ENCODE data around the gene FAM53B. TPM values are rescaled to one million over a fixed set of nuclear protein-coding genes. Genes with fewer than 3 reads are reported as not detected.
A peak's percentile ranks its signal among the peaks of the same experiment; 100 is the strongest.

FAM53B gene
- total RNA-seq, 1 experiment from 2014 or later: 18.3 TPM

DNA sequence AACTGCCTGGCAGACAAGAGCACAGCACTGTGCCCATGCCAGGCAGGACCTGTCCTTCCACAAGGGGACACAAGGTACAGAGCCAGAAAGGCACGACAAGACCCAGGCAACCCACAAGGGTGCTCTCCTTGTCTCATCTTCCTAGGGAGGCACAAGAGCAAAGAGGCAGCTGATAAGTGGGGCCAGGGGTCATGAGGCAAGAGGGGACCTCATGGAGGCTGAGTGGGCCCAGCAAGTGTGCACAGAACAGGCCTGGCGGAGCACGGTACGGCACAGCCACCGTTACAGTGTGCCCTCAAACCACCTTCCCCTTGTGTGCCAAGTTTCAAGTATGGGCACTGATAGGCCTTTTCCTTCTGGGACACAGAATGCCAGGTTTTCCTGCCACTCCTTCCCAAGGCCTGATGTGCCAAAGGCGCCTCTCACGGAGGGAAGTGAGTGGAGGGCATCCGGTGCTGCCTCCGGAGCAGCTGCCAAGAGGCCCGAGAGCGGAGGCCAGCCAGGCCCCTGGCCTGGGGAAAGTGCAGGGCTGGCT, 75.6 kb downstream of the FAM53B start:
- Histone ChIP-seq H3K27me3 (replicated peaks; ENCODE audit: insufficient read depth, low read depth, low read length, poor library complexity) (no peaks in the 10 kb centered on the region), H3K4me1 (ENCODE audit: insufficient read depth, low read length, poor library complexity, severe bottlenecking) (peaks cover 28% of the 10 kb centered on the region), H3K4me3 (ENCODE audit: low read depth, low read length, poor library complexity, severe bottlenecking) (no peak overlapping the region), H3K27ac (ENCODE audit: low read depth, low read length, poor library complexity, severe bottlenecking) (peak overlapping the region; percentile 59), H3K36me3 (ENCODE audit: insufficient read depth, low read length, poor library complexity, severe bottlenecking) (no peaks in the 10 kb centered on the region), H3K9me3 (ENCODE audit: low read depth, low read length, poor library complexity, severe bottlenecking) (no peaks in the 10 kb centered on the region)
- TF ChIP-seq EZH2 (IDR thresholded peaks at IDR 0.05; ENCODE audit: borderline replicate concordance, low read depth, low read length, poor library complexity, severe bottlenecking): no peak
- TF ChIP-seq, protein P1, sequence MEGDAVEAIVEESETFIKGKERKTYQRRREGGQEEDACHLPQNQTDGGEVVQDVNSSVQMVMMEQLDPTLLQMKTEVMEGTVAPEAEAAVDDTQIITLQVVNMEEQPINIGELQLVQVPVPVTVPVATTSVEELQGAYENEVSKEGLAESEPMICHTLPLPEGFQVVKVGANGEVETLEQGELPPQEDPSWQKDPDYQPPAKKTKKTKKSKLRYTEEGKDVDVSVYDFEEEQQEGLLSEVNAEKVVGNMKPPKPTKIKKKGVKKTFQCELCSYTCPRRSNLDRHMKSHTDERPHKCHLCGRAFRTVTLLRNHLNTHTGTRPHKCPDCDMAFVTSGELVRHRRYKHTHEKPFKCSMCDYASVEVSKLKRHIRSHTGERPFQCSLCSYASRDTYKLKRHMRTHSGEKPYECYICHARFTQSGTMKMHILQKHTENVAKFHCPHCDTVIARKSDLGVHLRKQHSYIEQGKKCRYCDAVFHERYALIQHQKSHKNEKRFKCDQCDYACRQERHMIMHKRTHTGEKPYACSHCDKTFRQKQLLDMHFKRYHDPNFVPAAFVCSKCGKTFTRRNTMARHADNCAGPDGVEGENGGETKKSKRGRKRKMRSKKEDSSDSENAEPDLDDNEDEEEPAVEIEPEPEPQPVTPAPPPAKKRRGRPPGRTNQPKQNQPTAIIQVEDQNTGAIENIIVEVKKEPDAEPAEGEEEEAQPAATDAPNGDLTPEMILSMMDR (conservative IDR thresholded peaks at IDR 0.05; ENCODE audit: low read depth, low read length): no peak
- ChIA-PET CTCF (no interaction called here), POLR2A (ENCODE audit: low non-redundant PET) (no interaction called here)
- DNase-seq (ENCODE audit: low spot score): no peak
- intact Hi-C loops (cut with micrococcal nuclease; ENCODE audit: unreplicated experiment): no loop called here
- no TSS peak for BruUV-seq (replicated peaks)

DNA sequence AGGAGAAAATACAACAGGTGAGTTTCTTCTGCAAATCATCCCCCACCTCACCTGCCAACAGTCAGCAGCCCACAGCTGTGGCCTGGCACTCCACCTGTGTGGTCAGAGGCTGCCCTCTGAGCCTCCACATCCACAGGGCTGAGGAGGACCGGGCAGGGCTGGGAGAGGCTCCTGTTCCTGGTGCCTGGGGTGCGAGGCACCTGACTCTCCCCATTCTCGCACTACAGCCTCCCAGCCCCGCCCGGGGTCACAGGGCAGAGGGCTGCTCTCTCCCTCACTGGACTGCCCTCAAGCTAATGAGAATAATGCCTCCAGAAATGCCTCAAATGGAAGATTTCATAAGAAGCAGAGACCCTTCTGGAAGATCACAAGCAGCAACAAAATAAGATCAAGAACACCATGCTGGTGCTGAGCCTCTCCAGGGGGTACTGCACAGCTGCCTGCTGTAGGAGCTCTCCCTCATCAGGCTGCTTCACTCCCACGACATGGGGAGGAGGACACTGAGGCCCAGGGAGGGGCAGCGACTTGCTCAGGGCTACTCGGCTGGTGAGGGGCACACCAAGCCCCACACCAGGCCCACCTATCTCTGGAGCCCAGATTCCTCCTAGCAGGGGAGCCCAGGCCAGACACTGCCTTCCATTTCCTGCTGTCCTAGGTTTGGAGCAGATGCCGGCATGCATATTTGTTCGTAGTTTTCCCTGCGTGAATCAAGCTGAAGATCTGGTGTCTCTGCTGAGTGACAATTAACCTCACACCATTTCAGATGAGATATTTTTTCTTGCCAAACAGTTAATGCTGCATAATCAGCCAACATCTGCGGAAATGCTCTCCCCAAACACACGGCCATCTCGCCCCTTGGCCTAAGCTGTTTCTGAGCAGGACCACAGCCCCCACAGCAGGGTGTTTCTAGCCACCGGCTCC, 76.5 kb downstream of the FAM53B start:
- H3K4me1 ChIP-seq (ENCODE audit: insufficient read depth, low read length, poor library complexity, severe bottlenecking): peaks cover 28% of the 10 kb centered on the region
- H3K4me3 ChIP-seq (ENCODE audit: low read depth, low read length, poor library complexity, severe bottlenecking): no peak overlapping the region
- H3K27me3 ChIP-seq (replicated peaks; ENCODE audit: insufficient read depth, low read depth, low read length, poor library complexity): no peaks in the 10 kb centered on the region
- no peak for DNase-seq (ENCODE audit: low spot score)
- POLR2A ChIA-PET (ENCODE audit: low non-redundant PET): no interaction called here
- CTCF ChIA-PET: no interaction called here
- intact Hi-C loops (cut with micrococcal nuclease; ENCODE audit: unreplicated experiment): no loop called here
- no TSS peak for BruUV-seq (replicated peaks)
- H3K27ac ChIP-seq (ENCODE audit: low read depth, low read length, poor library complexity, severe bottlenecking): peak overlapping the region; percentile 59
- TF ChIP-seq, protein P1 (conservative IDR thresholded peaks at IDR 0.05; ENCODE audit: low read depth, low read length): no peak
- TF ChIP-seq EZH2 (IDR thresholded peaks at IDR 0.05; ENCODE audit: borderline replicate concordance, low read depth, low read length, poor library complexity, severe bottlenecking): no peak
- H3K36me3 ChIP-seq (ENCODE audit: insufficient read depth, low read length, poor library complexity, severe bottlenecking): no peaks in the 10 kb centered on the region
- H3K9me3 ChIP-seq (ENCODE audit: low read depth, low read length, poor library complexity, severe bottlenecking): no peaks in the 10 kb centered on the region

DNA sequence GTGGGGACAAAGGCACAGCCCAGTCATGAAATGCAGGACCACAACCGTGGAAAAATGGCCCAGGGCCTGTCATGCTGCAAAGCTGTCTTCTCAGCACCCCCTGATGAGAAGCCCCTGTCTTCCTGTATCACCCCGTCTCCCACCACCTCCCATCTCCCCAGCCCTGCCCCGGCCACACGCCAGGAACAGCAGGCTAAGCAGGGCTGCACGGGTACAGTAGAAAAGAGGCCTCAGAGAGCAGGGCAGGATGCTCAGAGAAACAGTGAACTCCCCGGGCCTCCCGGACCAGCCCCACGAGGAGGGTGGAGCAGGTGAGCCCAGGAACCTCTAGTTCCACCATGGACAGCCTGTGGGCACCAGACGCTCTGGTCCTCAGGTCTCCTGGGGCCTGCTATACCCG, 77.7 kb downstream of the FAM53B start:
- ChIA-PET POLR2A (ENCODE audit: low non-redundant PET) (no interaction called here), CTCF (no interaction called here)
- BruUV-seq (replicated peaks): no TSS peak
- Histone ChIP-seq H3K4me1 (ENCODE audit: insufficient read depth, low read length, poor library complexity, severe bottlenecking) (peaks cover 18% of the 10 kb centered on the region), H3K4me3 (ENCODE audit: low read depth, low read length, poor library complexity, severe bottlenecking) (no peak overlapping the region), H3K36me3 (ENCODE audit: insufficient read depth, low read length, poor library complexity, severe bottlenecking) (no peaks in the 10 kb centered on the region), H3K27ac (ENCODE audit: low read depth, low read length, poor library complexity, severe bottlenecking) (no peak overlapping the region), H3K9me3 (ENCODE audit: low read depth, low read length, poor library complexity, severe bottlenecking) (no peaks in the 10 kb centered on the region), H3K27me3 (replicated peaks; ENCODE audit: insufficient read depth, low read depth, low read length, poor library complexity) (no peaks in the 10 kb centered on the region)
- intact Hi-C loops (cut with micrococcal nuclease; ENCODE audit: unreplicated experiment): no loop called here
- TF ChIP-seq EZH2 (IDR thresholded peaks at IDR 0.05; ENCODE audit: borderline replicate concordance, low read depth, low read length, poor library complexity, severe bottlenecking): no peak
- TF ChIP-seq, protein P1 (conservative IDR thresholded peaks at IDR 0.05; ENCODE audit: low read depth, low read length): no peak
- no peak for DNase-seq (ENCODE audit: low spot score)

Measured in A673 (cell line).